Neural cell (in vitro differentiated cells): ENCODE results near the gene PDE3B. TPM values are rescaled to one million over a fixed set of nuclear protein-coding genes. Genes with fewer than 3 reads are reported as not detected.

ENCODE experiments used
- H2AFZ ChIP-seq: fragments of 200-600, 300-800 bp; sonication (generic), shearing (Covaris generic); 2 replicates; pipeline ENCODE4 v1.6.0; 2014; ENCODE audit warnings: low read depth, mild to moderate bottlenecking, antibody characterized with exemption, low read length, moderate library complexity
- H3F3A ChIP-seq: fragments of 200-600 bp; shearing (Covaris generic); 2 replicates; pipeline ENCODE4 v1.6.1; 2016; ENCODE audit warnings: mild to moderate bottlenecking, moderate library complexity, mixed read lengths, antibody characterized with exemption, low read length; ENCODE audit not compliant: insufficient read depth, poor library complexity, severe bottlenecking
- H3K27ac ChIP-seq: fragments of 200-600, 300-800 bp; sonication (generic), shearing (Covaris generic); 2 replicates; pipeline ENCODE4 v1.5.1; 2014; ENCODE audit warnings: mild to moderate bottlenecking, low read length, moderate library complexity
- H3K27me3 ChIP-seq: fragments of 300-800, 200-600 bp; sonication (generic), shearing (Covaris generic); 2 replicates; pipeline ENCODE4 v1.6.0; 2014; ENCODE audit warnings: mild to moderate bottlenecking, low read depth, low read length, moderate library complexity; ENCODE audit not compliant: insufficient read depth
- H3K36me3 ChIP-seq: fragments of 300-800, 200-600 bp; sonication (generic), shearing (Covaris generic); 2 replicates; pipeline ENCODE4 v1.5.1; 2014; ENCODE audit warnings: mild to moderate bottlenecking, antibody characterized with exemption, low read length, moderate library complexity; ENCODE audit not compliant: insufficient read depth
- H3K4me2 ChIP-seq: fragments of 300-800, 200-600 bp; sonication (generic), shearing (Covaris generic); 2 replicates; pipeline ENCODE4 v1.6.0; 2014; ENCODE audit warnings: mild to moderate bottlenecking, low read length
- H3K4me3 ChIP-seq: fragments of 300-800, 200-600 bp; sonication (generic), shearing (Covaris generic); 2 replicates; pipeline ENCODE4 v1.5.1; 2014; ENCODE audit warnings: mild to moderate bottlenecking, low read length, moderate library complexity
- H3K79me2 ChIP-seq: fragments of 200-600 bp; shearing (Covaris generic); replicated peaks from 2 replicates; pipeline ENCODE4 v1.6.0; 2014; ENCODE audit warnings: mild to moderate bottlenecking, low read length, moderate library complexity; ENCODE audit not compliant: insufficient read depth
- H3K9ac ChIP-seq: fragments of 300-800, 200-600 bp; sonication (generic), shearing (Covaris generic); 2 replicates; pipeline ENCODE4 v1.6.1; 2016; ENCODE audit warnings: mild to moderate bottlenecking, low read length, mixed read lengths
- H3K9me2 ChIP-seq: fragments of 200-600 bp; shearing (Covaris generic); 2 replicates; pipeline ENCODE4 v1.6.1; 2016; ENCODE audit warnings: mild to moderate bottlenecking, low read length, mixed read lengths; ENCODE audit not compliant: insufficient read depth
- H3K9me3 ChIP-seq: fragments of 200-600, 300-800 bp; sonication (generic), shearing (Covaris generic); 2 replicates; pipeline ENCODE4 v1.6.1; 2016; ENCODE audit warnings: mild to moderate bottlenecking, mixed run types, low read length, moderate library complexity, mixed read lengths
- H4K20me1 ChIP-seq: fragments of 200-600 bp; shearing (Covaris generic); 2 replicates; pipeline ENCODE4 v1.6.1; 2016; ENCODE audit warnings: mild to moderate bottlenecking, mixed run types; ENCODE audit not compliant: insufficient read depth
- EP300 ChIP-seq: fragments of 450-650 bp; conservative IDR thresholded peaks from 2 replicates; pipeline ENCODE4 v1.6.1; 2014; ENCODE audit warnings: antibody characterized with exemption, mild to moderate bottlenecking, moderate library complexity; ENCODE audit not compliant: poor library complexity, severe bottlenecking
- EZH2 ChIP-seq: fragments of 200-600, 300-800 bp; shearing (Covaris generic), sonication (generic); IDR thresholded peaks from 2 replicates; pipeline ENCODE4 v1.6.1; 2014; ENCODE audit warnings: antibody characterized with exemption, low read length, borderline replicate concordance, mild to moderate bottlenecking; ENCODE audit not compliant: insufficient read depth, poor library complexity, severe bottlenecking
- MXI1 ChIP-seq: fragments of 450-650 bp; conservative IDR thresholded peaks from 2 replicates; pipeline ENCODE4 v1.6.1; 2014; ENCODE audit warnings: antibody characterized with exemption, mild to moderate bottlenecking; ENCODE audit not compliant: poor library complexity, severe bottlenecking
- POLR2AphosphoS5 ChIP-seq: IDR thresholded peaks from 2 replicates; pipeline ENCODE4 v1.6.1; 2012
- RAD21 ChIP-seq: fragments of 450-650 bp; conservative IDR thresholded peaks from 2 replicates; pipeline ENCODE4 v1.6.1; 2014; ENCODE audit warnings: antibody characterized with exemption, mild to moderate bottlenecking, moderate library complexity
- SMC3 ChIP-seq: fragments of 450-650 bp; conservative IDR thresholded peaks from 2 replicates; pipeline ENCODE4 v1.6.1; 2014; ENCODE audit warnings: antibody characterized with exemption, mild to moderate bottlenecking, moderate library complexity; ENCODE audit not compliant: poor library complexity
- TAF1 ChIP-seq: IDR thresholded peaks from 2 replicates; pipeline ENCODE4 v1.6.1; 2012; ENCODE audit warnings: low read depth
- polyA plus RNA-seq: library from polyadenylated mRNA; depleted of rRNA; stranded (reverse); fragments of >200 nt; gene quantifications from 2 replicates; pipeline ENCODE4 v1.2.3, GENCODE V29; 2014
- TF ChIP-seq, protein P1 (sequence below): fragments of 450-650 bp; IDR thresholded peaks from 2 replicates; pipeline ENCODE4 v1.5.1; 2014; ENCODE audit warnings: antibody characterized with exemption, mild to moderate bottlenecking, moderate library complexity; ENCODE audit not compliant: poor library complexity, severe bottlenecking
- TF ChIP-seq, protein P2 (sequence below): IDR thresholded peaks from 2 replicates; pipeline ENCODE4 v1.6.1; 2012; ENCODE audit warnings: borderline replicate concordance

The PDE3B gene
- polyA plus RNA-seq, 1 donor from 2014 or later = 13.8 TPM

DNA sequence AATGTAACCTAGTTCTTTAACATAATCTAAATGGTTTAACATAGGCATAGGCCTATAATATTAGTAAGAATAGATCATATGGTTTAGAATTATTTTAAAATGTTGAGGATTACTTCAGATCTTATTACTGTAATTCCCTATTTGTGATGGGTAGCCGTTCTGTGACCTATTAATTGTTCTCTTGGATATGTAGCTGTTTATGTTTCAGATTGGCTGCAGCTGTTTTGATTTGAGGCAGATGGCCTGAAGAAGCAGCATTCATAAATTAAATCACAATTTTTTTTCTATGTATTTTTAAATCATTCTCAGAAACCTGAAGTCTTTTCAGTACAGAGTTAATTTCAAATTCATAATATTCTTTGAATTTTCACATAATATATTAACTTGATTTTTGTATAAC lies 104.5 kb downstream of the PDE3B start:
- H3K9ac ChIP-seq = no peak overlapping the region
- H3K36me3 ChIP-seq = no peaks in the 10 kb centered on the region
- H3K79me2 ChIP-seq = peaks cover 5% of the 10 kb centered on the region
- H2AFZ ChIP-seq = no peak overlapping the region
- no peaks in the 10 kb centered on the region for H3F3A ChIP-seq
- TF ChIP-seq MXI1 = no peak
- TF ChIP-seq, protein P1, sequence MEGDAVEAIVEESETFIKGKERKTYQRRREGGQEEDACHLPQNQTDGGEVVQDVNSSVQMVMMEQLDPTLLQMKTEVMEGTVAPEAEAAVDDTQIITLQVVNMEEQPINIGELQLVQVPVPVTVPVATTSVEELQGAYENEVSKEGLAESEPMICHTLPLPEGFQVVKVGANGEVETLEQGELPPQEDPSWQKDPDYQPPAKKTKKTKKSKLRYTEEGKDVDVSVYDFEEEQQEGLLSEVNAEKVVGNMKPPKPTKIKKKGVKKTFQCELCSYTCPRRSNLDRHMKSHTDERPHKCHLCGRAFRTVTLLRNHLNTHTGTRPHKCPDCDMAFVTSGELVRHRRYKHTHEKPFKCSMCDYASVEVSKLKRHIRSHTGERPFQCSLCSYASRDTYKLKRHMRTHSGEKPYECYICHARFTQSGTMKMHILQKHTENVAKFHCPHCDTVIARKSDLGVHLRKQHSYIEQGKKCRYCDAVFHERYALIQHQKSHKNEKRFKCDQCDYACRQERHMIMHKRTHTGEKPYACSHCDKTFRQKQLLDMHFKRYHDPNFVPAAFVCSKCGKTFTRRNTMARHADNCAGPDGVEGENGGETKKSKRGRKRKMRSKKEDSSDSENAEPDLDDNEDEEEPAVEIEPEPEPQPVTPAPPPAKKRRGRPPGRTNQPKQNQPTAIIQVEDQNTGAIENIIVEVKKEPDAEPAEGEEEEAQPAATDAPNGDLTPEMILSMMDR = no peak
- no peak for TF ChIP-seq TAF1
- TF ChIP-seq, protein P2, sequence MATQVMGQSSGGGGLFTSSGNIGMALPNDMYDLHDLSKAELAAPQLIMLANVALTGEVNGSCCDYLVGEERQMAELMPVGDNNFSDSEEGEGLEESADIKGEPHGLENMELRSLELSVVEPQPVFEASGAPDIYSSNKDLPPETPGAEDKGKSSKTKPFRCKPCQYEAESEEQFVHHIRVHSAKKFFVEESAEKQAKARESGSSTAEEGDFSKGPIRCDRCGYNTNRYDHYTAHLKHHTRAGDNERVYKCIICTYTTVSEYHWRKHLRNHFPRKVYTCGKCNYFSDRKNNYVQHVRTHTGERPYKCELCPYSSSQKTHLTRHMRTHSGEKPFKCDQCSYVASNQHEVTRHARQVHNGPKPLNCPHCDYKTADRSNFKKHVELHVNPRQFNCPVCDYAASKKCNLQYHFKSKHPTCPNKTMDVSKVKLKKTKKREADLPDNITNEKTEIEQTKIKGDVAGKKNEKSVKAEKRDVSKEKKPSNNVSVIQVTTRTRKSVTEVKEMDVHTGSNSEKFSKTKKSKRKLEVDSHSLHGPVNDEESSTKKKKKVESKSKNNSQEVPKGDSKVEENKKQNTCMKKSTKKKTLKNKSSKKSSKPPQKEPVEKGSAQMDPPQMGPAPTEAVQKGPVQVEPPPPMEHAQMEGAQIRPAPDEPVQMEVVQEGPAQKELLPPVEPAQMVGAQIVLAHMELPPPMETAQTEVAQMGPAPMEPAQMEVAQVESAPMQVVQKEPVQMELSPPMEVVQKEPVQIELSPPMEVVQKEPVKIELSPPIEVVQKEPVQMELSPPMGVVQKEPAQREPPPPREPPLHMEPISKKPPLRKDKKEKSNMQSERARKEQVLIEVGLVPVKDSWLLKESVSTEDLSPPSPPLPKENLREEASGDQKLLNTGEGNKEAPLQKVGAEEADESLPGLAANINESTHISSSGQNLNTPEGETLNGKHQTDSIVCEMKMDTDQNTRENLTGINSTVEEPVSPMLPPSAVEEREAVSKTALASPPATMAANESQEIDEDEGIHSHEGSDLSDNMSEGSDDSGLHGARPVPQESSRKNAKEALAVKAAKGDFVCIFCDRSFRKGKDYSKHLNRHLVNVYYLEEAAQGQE = no peak
- TF ChIP-seq RAD21 = no peak
- H3K27me3 ChIP-seq = no peaks in the 10 kb centered on the region
- H3K4me3 ChIP-seq = no peak overlapping the region
- H3K9me2 ChIP-seq = no peaks in the 10 kb centered on the region
- no peak overlapping the region for H3K4me2 ChIP-seq
- H3K9me3 ChIP-seq = no peaks in the 10 kb centered on the region
- no peaks in the 10 kb centered on the region for H4K20me1 ChIP-seq
- no peak overlapping the region for H3K27ac ChIP-seq

DNA sequence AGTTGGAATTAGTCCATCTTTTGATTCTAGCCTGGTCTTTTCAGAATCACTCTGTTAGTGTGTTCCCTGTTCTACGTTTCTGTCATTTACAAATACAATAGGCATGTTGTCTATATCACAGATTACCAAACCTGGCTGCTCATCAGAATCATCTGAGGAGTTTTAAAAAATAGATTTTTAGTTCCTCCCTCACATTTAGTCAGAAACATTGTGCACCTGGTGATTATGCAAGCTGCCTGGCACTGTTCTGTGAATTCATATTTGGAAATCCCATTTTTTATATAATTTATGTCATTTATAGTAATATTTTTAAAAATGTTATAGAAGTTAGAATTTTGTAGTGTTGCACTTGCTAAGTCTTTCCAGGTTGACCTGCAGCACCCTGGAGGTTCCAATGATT lies 107.3 kb downstream of the PDE3B start:
- Histone ChIP-seq H3K9me3 (no peaks in the 10 kb centered on the region), H3K27me3 (no peaks in the 10 kb centered on the region), H3K9me2 (no peaks in the 10 kb centered on the region), H3K27ac (no peak overlapping the region), H3K4me2 (no peak overlapping the region), H4K20me1 (no peaks in the 10 kb centered on the region), H3K9ac (no peak overlapping the region), H2AFZ (no peak overlapping the region), H3F3A (no peaks in the 10 kb centered on the region), H3K36me3 (no peaks in the 10 kb centered on the region), H3K79me2 (peaks cover 5% of the 10 kb centered on the region), H3K4me3 (no peak overlapping the region)
- TF ChIP-seq, protein P1 = no peak
- TF ChIP-seq EP300 (no peak), MXI1 (no peak), TAF1 (no peak), POLR2AphosphoS5 (no peak), EZH2 (no peak), SMC3 (no peak), RAD21 (no peak)
- TF ChIP-seq, protein P2 = no peak
